Measurements from ENCODE around the gene TMX2.
"Not testable (repeated sequence)": the region's sequence is repeated elsewhere in the genome, so short reads cannot be mapped to it uniquely, and the experiment has no call there.

The TMX2 gene

DNA sequence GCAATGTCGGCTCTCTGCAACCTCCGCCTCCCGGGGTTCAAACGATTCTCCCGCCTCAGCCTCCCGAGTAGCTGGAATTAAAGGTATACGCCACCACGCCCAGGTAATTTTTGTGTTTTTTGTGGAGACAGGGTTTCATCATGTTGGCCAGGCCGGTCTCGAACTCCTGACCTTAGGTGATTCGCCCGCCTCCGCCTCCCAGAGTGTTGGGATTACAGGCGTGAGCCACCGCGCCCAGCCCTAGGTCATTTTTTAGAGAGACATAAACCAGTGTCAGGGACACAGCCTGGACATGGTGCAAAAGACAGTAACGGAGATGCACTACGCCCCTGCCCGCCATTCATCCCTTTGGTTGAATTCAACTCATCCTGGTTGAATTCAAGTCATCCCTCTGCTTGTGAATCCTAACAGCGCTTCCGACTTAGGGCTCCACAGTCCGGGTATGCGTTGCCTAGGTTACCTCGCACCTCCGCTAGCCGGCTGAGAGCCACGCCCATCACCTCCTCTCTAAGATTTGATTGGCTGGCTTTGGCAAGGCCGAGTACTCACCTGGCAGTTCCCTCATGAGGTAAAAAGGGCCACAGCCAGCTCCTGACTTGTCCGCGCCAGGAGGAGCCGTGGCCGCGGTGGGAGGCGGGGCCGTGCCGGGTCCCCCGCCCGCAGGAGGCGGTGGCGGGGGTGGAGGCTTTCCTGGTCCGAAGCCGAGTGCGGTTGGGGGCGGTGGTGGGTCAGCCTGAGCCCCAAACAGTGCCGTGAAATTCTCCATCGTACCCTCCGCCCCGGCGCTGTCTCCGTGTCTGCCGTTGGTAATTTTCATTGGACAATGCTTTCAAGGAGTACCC lies 758 bp upstream of the TMX2 start, which contains the start of gene MED19:
Gene MED19 (minus strand): TSS at position 802 of the 842 bp plus-strand sequence. CDS start 36 bp downstream, at position 766.
- DNase-seq (ENCODE audit: low read depth in 1 of 2, low spot score in 1 of 2), result peak; percentile 43 to 60

DNA sequence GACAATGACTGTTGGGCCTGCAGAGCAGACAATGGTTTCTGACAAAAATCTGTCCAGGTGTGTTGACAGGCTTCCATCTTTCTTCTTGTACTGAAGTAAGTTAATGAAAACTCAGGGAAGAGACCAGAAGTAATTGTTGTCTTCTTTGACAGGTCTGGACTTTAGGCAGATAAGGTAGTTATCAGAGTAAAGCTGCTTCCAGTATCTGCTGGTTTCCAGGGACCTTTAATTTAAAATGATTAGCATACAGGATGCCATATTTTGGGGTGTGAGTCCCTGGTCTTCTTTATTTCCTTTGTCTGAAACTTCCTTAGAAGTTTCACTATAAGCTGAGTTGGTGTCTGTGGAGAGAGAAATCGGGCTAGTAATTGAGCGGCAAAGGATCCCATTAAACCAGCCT lies 1.4 kb downstream of the TMX2 start:
- DNase-seq (ENCODE audit: low read depth in 1 of 2, low spot score in 1 of 2), result no peak

DNA sequence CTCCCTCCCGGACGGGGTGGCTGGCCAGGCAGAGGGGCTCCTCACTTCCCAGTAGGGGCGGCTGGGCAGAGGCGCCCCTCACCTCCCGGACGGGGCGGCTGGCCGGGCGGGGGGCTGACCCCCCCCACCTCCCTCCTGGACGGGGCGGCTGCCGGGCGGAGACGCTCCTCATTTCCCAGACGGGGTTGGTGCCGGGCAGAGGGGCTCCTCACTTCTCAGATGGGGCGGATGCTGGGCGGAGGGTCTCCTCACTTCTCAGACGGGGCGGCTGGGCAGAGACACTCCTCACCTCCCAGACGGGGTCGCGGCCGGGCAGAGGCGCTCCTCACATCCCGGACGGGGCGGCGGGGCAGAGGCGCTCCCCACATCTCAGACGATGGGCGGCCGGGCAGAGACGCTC lies 4.3 kb downstream of the TMX2 start:
- DNase-seq (ENCODE audit: low read depth in 1 of 2, low spot score in 1 of 2), result not testable (repeated sequence)

DNA sequence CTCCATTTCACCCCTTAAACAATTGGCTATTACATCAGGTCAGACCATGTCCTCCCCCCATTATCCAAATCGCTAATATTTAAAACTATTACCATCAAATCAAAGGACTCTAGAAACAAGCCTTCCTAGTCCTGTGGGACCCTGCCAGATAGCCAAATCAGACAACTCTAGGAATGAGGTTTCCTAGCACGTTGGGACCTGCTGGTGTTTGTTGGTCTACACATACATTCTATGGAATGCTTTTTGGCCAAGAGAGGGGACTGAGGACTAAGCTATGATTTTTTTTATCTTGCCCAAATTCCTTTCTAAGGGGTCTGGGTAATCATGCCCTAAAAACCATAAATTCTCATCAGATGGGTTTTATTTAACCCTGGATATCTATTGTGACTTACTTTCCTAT lies 14.8 kb downstream of the TMX2 start:
- no peak for DNase-seq (ENCODE audit: low read depth in 1 of 2, low spot score in 1 of 2)

DNA sequence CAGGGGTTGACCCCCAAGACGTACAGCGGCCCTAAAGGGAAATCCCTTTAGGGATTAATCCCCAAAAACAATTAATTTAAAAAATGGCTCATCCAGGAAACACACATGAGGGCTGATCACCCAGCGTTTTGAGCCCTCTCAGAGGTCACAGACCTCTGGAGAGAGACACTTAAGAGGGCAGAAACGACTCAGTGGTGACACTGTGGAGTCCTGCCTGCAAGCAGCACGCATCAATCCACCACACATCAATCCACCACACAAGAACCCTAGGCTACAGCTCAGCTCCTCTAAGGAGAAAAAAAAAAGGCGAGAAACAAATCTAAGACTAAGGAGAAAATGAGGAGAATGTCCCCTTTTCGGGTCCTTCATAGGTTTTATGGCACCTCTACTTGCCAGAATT lies 16.4 kb downstream of the TMX2 start:
- DNase-seq (ENCODE audit: low read depth in 1 of 2, low spot score in 1 of 2), result no peak

DNA sequence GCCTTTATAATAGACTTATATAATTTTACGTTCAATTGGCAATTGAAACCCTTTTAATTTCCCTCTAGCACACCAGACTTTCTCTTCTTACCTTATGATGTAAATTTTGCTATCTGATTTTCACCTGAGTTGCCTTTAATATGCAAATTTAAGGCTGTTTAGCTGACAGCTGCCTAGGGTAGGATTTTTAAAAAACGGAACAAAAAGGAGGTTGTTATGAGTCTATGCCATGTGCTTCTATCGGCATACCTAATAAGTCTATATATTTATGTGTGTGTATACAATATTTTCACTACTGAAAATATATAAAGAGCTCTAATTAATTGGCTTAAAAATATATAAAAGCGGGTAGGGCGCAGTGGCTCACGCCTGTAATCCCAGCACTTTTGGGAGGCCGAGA lies 17.1 kb downstream of the TMX2 start:
- no peak for DNase-seq (ENCODE audit: low read depth in 1 of 2, low spot score in 1 of 2)

DNA sequence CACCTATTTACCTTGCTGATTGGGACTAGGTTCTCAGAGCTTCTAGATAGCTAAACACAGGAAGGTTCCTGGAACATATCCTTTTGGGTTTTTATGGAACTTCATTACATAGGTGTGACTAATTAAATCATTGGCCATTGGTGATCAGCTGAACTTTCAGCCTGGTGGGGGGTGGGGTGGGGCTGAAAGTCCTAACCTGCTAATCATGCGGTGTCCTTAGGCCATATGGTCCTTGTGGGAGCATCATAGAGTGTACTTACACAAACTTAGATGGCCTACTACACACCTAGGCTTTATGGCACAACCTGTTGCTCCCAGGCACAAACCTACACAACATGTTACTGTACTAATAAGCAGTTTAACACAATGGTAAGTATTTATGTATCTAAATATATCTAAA lies 20.3 kb downstream of the TMX2 start:
- DNase-seq (ENCODE audit: low read depth in 1 of 2, low spot score in 1 of 2), result no peak

DNA sequence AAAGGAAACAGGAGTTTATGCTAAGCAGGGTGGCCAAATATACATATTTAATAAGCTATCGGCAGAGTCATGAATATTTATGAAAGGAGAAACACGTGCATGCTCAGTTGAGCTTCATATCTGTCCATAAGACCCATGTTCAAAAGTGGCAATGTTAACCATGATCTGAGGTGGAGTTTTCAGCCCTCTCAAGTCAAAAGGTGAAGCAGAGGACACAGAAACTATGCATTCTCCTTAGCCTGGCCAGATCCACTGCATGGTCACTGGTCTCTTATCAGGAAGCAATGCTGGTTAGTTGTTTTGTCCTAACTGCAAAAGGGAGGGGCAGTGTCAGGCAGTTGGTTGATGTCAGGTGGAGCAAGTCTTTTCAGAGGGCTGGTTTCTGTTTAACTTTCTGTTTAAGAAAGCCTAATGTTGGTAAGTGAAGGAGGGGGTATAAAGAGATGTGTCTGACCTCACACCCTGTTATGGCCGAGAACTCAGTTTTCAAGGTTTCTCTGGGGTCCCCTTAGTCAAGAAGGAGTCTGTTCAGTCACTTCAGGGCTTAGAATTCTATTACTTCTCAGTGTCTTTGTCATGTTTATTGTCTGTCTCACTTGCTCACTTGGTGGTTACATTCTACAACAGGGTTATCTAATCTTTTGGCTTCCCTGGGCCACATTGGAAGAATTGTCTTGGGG lies 23.4 kb downstream of the TMX2 start:
- no peak for DNase-seq (ENCODE audit: low read depth in 1 of 2, low spot score in 1 of 2)

DNA sequence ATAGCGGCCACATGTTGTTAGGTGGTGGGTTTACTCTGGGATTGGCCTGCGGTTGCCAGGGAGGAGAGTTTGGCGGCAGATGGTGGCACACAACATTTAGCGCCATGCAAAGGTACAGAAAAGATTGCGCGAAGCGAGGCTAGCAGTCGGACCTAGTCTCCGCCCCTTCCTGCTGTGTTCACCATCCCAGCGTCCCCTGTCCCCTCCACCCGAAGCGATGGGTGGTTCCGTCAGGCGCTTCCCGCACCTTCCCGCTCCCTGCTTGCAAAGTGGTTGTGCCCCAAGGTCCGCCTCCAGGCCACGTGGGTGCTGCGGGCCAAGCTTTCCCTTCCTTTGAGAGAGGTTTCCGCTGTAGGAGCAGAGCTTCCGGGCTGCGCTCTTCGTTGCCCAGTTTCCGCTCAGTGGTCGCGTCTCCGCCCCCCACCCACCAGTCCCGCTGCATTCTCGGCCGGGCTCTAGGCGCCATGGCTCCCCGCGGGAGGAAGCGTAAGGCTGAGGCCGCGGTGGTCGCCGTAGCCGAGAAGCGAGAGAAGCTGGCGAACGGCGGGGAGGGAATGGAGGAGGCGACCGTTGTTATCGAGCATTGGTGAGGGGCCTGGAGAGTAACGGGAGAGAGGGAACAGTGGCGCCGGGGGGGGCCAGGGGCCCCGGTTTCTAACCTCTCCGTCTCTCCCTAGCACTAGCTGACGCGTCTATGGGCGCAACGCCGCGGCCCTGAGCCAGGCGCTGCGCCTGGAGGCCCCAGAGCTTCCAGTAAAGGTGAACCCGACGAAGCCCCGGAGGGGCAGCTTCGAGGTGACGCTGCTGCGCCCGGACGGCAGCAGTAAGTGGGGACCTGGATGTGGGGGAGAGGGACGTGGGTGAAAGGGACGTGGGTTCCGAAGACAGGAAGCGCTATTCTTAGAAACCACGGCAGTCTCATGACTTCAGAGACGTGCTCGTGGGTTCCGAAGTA lies 29.0 kb downstream of the TMX2 start, which contains the start of gene SELENOH:
Gene SELENOH (plus strand): TSS at position 360 of the 955 bp plus-strand sequence. CDS start 105 bp downstream, at position 465.
- peak; percentile 80 to 91 for DNase-seq (ENCODE audit: low read depth in 1 of 2, low spot score in 1 of 2)

DNA sequence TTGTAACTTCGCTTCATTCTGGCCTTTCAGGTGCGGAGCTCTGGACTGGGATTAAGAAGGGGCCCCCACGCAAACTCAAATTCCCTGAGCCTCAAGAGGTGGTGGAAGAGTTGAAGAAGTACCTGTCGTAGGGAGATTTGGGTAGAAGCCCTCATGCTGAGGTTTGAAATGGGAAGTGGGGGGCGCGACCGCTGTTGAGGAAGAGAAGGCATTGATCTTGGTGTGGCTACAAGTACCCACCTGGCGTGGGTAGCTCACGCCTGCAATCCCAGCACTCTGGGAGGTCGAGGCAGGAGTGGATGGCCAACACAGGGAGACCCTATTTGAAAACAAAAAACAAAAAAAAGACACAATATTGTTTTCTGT lies 29.7 kb downstream of the TMX2 start:
- no peak for DNase-seq (ENCODE audit: low read depth in 1 of 2, low spot score in 1 of 2)

DNA sequence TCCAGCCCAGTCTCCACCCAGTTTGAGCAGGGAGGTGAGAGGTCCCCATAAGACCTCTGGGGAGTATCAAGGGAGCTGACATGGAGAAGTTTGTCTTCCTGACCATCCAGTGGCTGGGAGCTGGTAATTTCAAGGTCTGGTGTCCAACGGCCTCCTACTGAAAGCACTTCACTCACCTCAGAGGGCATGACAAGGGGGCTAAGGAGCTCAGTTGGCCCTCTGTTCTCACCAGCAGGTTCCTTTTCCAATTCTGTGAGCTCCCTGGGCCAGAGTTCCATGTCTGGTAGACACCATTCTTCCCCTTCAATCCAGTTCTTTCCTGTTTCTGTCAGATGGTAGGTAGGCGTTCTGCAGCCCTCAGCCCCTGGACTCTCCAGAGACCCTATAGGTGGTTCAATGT lies 32.0 kb downstream of the TMX2 start:
- DNase-seq (ENCODE audit: low read depth in 1 of 2, low spot score in 1 of 2), result no peak

DNA sequence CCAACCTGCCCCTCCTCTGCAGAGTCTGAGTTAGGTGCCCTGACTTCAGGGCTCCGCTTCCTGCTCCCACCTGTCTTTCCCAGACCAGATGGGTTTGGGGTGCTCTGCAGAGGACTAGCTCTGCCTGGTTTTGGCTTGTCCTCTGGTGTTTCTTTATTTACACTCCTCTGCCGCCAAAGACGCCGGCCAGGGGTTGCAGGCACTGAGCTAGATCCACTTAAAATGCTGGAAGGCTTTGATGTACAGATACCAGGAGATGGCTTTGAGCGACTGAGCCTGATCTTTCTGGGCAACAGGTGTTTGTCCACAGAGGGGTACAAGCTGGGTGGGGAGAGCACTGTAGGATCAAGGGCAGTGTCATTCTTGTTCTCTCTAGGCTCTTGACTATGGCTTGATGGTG lies 32.8 kb downstream of the TMX2 start:
- DNase-seq (ENCODE audit: low read depth in 1 of 2, low spot score in 1 of 2), result no peak

DNA sequence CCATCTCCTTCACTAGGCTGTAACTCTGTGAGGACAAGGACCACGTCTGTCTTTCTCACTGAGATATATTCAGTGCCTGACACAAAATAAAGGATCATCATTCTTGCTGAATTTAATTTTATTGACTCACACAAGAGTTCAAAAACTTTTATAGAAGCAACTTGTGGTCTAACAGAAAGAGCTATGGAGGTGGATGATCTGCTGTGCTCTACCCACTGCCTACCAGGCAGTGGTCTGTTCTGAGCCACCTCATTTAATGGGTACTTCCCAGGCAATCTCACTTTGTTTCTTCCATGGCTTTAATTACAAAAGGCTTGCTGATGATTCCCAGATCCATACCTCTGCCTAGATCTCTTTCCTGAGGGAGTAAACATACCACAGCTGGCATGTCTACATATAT lies 34.5 kb downstream of the TMX2 start:
- DNase-seq (ENCODE audit: low read depth in 1 of 2, low spot score in 1 of 2), result no peak

DNA sequence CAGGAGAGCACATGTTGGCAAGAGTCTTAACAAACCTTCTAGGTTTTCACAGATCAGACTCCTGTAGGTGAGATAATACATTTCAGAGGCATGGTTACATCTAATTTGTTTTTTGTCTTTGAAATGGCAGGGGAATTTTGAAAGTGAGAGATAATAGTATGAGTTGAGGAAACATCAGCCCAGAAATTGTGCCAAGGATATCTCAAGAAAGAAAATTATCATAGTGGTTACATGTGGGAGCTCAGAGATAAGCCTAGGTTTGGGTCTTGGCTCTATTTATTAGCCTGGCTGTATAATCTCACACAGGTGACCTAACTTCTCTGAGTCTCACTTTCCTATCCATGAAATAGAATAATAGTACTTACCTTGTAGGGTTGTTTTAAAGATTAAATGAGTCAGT lies 38.8 kb downstream of the TMX2 start:
- no peak for DNase-seq (ENCODE audit: low read depth in 1 of 2, low spot score in 1 of 2)

DNA sequence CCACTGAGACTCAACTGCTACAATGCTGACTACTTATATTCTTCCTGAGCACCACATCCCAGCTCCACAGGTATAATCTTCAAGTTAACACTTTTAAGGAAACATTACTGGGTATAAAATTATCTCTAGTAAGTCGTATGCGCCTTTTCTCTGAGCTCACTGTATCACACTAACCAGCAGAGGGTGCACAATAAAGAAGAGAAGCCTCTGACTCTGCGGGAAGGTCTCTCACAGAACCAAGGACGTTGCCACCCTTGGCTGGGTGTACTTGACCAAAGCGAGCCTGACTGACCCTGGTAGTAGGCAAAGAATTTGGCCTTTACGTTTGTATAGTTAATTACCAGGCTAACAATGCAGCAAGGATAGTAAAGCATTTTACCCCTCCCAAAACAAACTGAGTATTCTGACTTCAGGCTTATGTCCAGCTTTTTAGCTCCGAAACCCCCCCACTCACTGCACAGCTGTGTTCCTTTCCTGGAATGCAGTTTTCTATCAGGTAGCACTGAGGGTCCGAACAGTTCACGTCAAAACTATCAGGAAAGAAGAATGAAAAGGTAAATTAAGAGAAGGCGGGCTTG lies 39.4 kb downstream of the TMX2 start, which contains the start of gene BTBD18:
Gene BTBD18 (minus strand): TSS at position 144 of the 578 bp plus-strand sequence. CDS start 631 bp downstream, outside the sequence.
- DNase-seq (ENCODE audit: low read depth in 1 of 2, low spot score in 1 of 2), result no peak

DNA sequence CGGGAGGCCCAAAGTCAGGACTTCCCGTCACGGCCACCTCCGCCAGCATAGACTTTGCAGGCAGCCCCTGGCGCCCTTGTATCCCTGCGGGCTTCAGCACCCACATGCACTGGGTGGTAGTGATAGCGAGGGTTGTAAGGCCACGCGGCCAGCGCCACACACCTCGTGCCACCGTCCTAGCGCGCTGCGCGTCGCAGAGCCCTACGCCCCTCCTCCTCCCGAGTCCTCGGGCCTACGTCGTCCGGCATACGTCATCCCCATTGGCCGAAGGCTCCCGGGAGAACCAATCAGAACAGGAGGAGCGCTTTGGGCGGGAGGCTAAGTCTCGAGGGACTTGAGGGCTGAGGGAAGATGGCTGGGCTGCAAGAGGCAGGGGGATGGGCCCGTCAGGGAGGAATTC lies 40.6 kb downstream of the TMX2 start:
- no peak for DNase-seq (ENCODE audit: low read depth in 1 of 2, low spot score in 1 of 2)

DNA sequence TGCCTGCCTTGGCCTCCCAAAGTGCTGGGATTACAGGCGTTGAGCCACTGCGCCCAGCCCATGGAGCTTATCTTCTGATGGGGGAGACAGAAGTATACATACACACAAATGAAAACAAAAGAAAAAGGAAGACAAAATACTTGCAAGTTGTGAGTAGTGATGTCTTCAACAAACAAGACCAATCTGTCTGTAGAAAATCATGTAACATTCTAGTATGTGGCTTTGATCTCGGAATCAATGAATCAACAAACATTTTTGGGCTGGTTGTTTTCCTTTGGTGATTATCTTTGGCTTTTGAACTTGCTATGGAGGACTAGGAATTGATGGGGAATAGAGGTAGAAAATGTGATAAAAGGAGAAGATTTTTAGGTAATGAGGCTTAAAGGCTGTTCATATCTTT lies 45.8 kb downstream of the TMX2 start:
- no peak for DNase-seq (ENCODE audit: low read depth in 1 of 2, low spot score in 1 of 2)

DNA sequence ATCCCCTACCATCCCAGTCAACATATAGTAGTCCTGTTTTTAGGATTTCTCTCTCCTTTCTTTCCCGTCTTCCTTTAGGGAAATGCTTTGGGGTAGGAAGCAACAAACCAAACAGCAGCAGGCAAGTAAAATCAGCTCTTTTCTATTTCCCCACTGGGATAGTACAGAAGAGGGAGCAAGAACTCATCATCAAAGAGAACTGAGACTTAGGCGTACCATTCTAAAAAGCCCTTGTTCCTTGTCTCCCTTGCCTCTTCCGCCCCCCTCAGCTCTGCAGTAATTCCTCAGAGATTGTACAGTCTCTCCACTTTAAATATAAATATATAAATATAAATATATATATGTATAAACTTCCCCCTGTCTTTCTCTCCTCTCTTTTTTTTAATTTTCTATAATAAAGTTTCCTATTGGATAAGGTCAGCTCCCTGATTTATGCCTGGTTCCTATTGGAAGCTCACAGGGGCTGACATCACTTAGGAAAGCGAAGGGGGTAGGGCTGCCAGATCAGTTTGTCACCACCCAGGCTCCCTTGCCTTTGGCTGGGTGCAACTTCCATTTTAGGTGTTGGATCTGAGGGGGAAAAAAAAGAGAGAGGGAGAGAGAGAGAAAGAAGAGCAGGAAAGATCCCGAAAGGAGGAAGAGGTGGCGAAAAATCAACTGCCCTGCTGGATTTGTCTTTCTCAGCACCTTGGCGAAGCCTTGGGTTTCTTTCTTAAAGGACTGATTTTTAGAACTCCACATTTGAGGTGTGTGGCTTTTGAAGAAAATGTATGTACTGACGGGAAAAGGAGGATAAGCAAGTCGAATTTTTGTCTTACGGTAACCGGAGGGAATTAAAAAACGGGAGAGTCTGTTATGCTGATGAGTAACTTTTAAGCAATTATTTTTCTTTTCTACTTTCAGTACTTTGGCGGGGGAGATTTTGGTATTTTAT lies 49.2 kb downstream of the TMX2 start, which contains the start of gene CTNND1:
Gene CTNND1 (plus strand): TSS at position 502 of the 934 bp plus-strand sequence. CDS start 29,677 bp downstream, outside the sequence.
- no peak for DNase-seq (ENCODE audit: low read depth in 1 of 2, low spot score in 1 of 2)

DNA sequence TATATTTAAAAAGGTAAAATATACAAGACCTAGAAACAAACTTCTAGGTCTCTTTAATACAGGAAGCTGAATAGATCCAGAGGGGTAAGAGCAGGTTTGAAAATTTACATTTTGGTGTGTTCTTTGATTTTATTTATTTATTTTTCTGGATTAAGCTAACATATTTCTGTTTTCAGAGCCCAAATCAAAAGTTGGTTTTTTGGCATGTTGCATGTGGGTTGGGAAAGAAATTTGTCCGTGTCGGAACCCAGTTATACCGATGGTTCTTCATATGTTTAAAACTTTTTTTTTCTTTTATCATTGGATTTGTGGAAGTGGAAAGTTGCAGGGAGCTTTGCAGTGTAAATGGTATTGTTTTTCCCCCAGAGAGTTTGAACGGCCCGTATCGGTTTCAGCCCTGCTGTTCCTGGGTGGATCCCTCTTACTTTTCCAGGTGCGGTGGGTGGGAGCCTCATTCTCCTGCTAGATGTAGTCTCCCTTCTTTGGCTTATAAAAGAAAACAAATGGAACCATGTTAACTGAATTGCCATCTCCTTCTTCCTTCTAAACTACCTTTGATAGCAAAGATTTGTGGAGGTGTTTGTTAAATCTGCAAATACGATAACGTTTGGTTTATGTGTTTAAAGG lies 50.0 kb downstream of the TMX2 start:
- no peak for DNase-seq (ENCODE audit: low read depth in 1 of 2, low spot score in 1 of 2)
